IPS-NIHi7 (cell line): ENCODE data around the gene HDAC11.
"Not testable (repeated sequence)": the region's sequence is repeated elsewhere in the genome, so short reads cannot be mapped to it uniquely, and the experiment has no call there.

Experiments
- DNase-seq: peaks from one replicate; pipeline ENCODE4 v3.0.0; 2012; ENCODE audit warnings: mixed read lengths; ENCODE audit errors: extremely low spot score

The HDAC11 gene

GRCh38 chr3:13507570-13508339 is 27.6 kb downstream of the HDAC11 start:
- peak; percentile 46 for DNase-seq

- no peak for DNase-seq
Observed at GRCh38 chr3:13508496-13508895, 28.4 kb downstream of the HDAC11 start.

GRCh38 chr3:13509059-13509815 is 29.1 kb downstream of the HDAC11 start:
- no peak for DNase-seq

GRCh38 chr3:13509816-13510192 is 29.7 kb downstream of the HDAC11 start:
- no peak for DNase-seq

- DNase-seq = no peak
Observed at GRCh38 chr3:13512451-13512850, 32.3 kb downstream of the HDAC11 start.

GRCh38 chr3:13513051-13513912 is 33.2 kb downstream of the HDAC11 start:
- no peak for DNase-seq

GRCh38 chr3:13513913-13514517 is 33.9 kb downstream of the HDAC11 start:
- DNase-seq = no peak

- DNase-seq = no peak
Observed at GRCh38 chr3:13514639-13515435, 34.7 kb downstream of the HDAC11 start.

- no peak for DNase-seq
Observed at GRCh38 chr3:13515786-13516759, 36.0 kb downstream of the HDAC11 start.

GRCh38 chr3:13516760-13517135 is 36.6 kb downstream of the HDAC11 start:
- no peak for DNase-seq

- DNase-seq = no peak
Observed at GRCh38 chr3:13517253-13517977, 37.3 kb downstream of the HDAC11 start.

GRCh38 chr3:13518516-13518953 is 38.4 kb downstream of the HDAC11 start:
- DNase-seq = no peak

- DNase-seq = peak; percentile 62
Observed at GRCh38 chr3:13519006-13519791, 39.1 kb downstream of the HDAC11 start.

- DNase-seq = no peak
Observed at GRCh38 chr3:13520326-13520880, 40.3 kb downstream of the HDAC11 start.

- no peak for DNase-seq
Observed at GRCh38 chr3:13521309-13521708, 41.2 kb downstream of the HDAC11 start.

- not testable (repeated sequence) for DNase-seq
Observed at GRCh38 chr3:13521749-13522148, 41.6 kb downstream of the HDAC11 start.

GRCh38 chr3:13522236-13522635 is 42.1 kb downstream of the HDAC11 start:
- DNase-seq = no peak
